Erythroblast (primary cell): ENCODE data around the gene SLC8A3.

Source experiments
- GATA1 ChIP-seq: IDR thresholded peaks from 2 replicates; pipeline ENCODE4 v1.6.1; 2011; ENCODE audit warnings: low read depth, mild to moderate bottlenecking, control low read depth, low read length, moderate library complexity
- POLR2A ChIP-seq: IDR thresholded peaks from 2 replicates; pipeline ENCODE4 v1.6.1; 2011; ENCODE audit warnings: mild to moderate bottlenecking, low read length

GRCh38 chr14:70000601-70001000, 188.2 kb downstream of the SLC8A3 start:
- TF ChIP-seq POLR2A = no peak
- TF ChIP-seq GATA1 = no peak
